ENCODE data around the gene WIPF1.

Gene WIPF1

GRCh38 chr2:174595116-174595809 is 2.3 kb downstream of the WIPF1 start:
- no peak for DNase-seq

- DNase-seq: no peak
Observed at GRCh38 chr2:174594456-174594855, 3.1 kb downstream of the WIPF1 start.

- DNase-seq: no peak
Observed at GRCh38 chr2:174593574-174594203, 3.9 kb downstream of the WIPF1 start.

- DNase-seq: no peak
Observed at GRCh38 chr2:174593041-174593440, 4.6 kb downstream of the WIPF1 start.

GRCh38 chr2:174591740-174592139 is 5.9 kb downstream of the WIPF1 start:
- no peak for DNase-seq

GRCh38 chr2:174590928-174591648 is 6.5 kb downstream of the WIPF1 start:
- no peak for DNase-seq

- no peak for DNase-seq
Observed at GRCh38 chr2:174590346-174590745, 7.3 kb downstream of the WIPF1 start.

- DNase-seq: no peak
Observed at GRCh38 chr2:174589334-174589733, 8.3 kb downstream of the WIPF1 start.

- no peak for DNase-seq
Observed at GRCh38 chr2:174588463-174588862, 9.1 kb downstream of the WIPF1 start.

GRCh38 chr2:174587579-174587978 is 10.0 kb downstream of the WIPF1 start:
- no peak for DNase-seq

- DNase-seq: no peak
Observed at GRCh38 chr2:174586418-174587295, 10.9 kb downstream of the WIPF1 start.

GRCh38 chr2:174585657-174586252 is 11.8 kb downstream of the WIPF1 start:
- no peak for DNase-seq

GRCh38 chr2:174585146-174585545 is 12.5 kb downstream of the WIPF1 start:
- no peak for DNase-seq

GRCh38 chr2:174581491-174581890 is 16.1 kb downstream of the WIPF1 start:
- DNase-seq: no peak

GRCh38 chr2:174580951-174581350 is 16.7 kb downstream of the WIPF1 start:
- DNase-seq: no peak

GRCh38 chr2:174577967-174578589 is 19.5 kb downstream of the WIPF1 start:
- DNase-seq: no peak

GRCh38 chr2:174575124-174575776 is 22.4 kb downstream of the WIPF1 start:
- DNase-seq: no peak

GRCh38 chr2:174574657-174575056 is 22.9 kb downstream of the WIPF1 start:
- peak; percentile 35 for DNase-seq

GRCh38 chr2:174573621-174574081 is 24.0 kb downstream of the WIPF1 start:
- DNase-seq: no peak

GRCh38 chr2:174572556-174572955 is 25.0 kb downstream of the WIPF1 start:
- no peak for DNase-seq

- DNase-seq: no peak
Observed at GRCh38 chr2:174571669-174572323, 25.8 kb downstream of the WIPF1 start.

All from NCI-H748 treated with DMSO at 0.1 percent for 48 hours (cell line).